H9 (cell line): ENCODE results near the gene MST1. TPM values are rescaled to one million over a fixed set of nuclear protein-coding genes. Genes with fewer than 3 reads are reported as not detected.

Experiments used
- DNase-seq: peaks from one replicate; pipeline ENCODE4 v3.0.0-alpha.2; 2017
- H2AFZ ChIP-seq: one replicate; pipeline ENCODE4 v1.6.1; 2013; ENCODE audit warnings: mild to moderate bottlenecking, low read length, control low read depth, moderate library complexity
- H2AK5ac ChIP-seq: 2 replicates; pipeline ENCODE4 v1.6.1; 2013; ENCODE audit warnings: low read length, control low read depth, mixed read lengths; ENCODE audit not compliant: insufficient read length
- H2BK120ac ChIP-seq: one replicate; pipeline ENCODE4 v1.6.1; 2013; ENCODE audit warnings: low read depth, mild to moderate bottlenecking, low read length, control low read depth, inconsistent platforms; ENCODE audit not compliant: poor library complexity, severe bottlenecking
- H2BK12ac ChIP-seq: 2 replicates; pipeline ENCODE4 v1.6.1; 2013; ENCODE audit warnings: low read length, control low read depth, mixed read lengths, low read depth; ENCODE audit not compliant: insufficient read length
- H2BK15ac ChIP-seq: 2 replicates; pipeline ENCODE4 v1.6.1; 2013; ENCODE audit warnings: low read depth, low read length, control low read depth
- H2BK20ac ChIP-seq: one replicate; pipeline ENCODE4 v1.6.1; 2013; ENCODE audit warnings: low read depth, mild to moderate bottlenecking, low read length, control low read depth, inconsistent platforms; ENCODE audit not compliant: poor library complexity, severe bottlenecking
- H2BK5ac ChIP-seq: 2 replicates; pipeline ENCODE4 v1.6.1; 2013; ENCODE audit warnings: low read length, control low read depth, mixed read lengths; ENCODE audit not compliant: insufficient read length
- H3K14ac ChIP-seq: 2 replicates; pipeline ENCODE4 v1.6.1; 2013; ENCODE audit warnings: low read length, control low read depth; ENCODE audit not compliant: insufficient read depth
- H3K18ac ChIP-seq: 2 replicates; pipeline ENCODE4 v1.6.1; 2013; ENCODE audit warnings: low read depth, mild to moderate bottlenecking, mixed read lengths, low read length, control low read depth; ENCODE audit not compliant: insufficient read length
- H3K23ac ChIP-seq: 2 replicates; pipeline ENCODE4 v1.6.1; 2013; ENCODE audit warnings: low read length, control low read depth, mixed read lengths, low read depth; ENCODE audit not compliant: insufficient read length
- H3K23me2 ChIP-seq: 2 replicates; pipeline ENCODE4 v1.6.1; 2013; ENCODE audit warnings: low read depth, mild to moderate bottlenecking, mixed read lengths, low read length, control low read depth; ENCODE audit not compliant: insufficient read length, poor library complexity, severe bottlenecking
- H3K27ac ChIP-seq: 2 replicates; pipeline ENCODE4 v1.5.1; 2013; ENCODE audit warnings: low read length, control low read depth, mixed read lengths, low read depth; ENCODE audit not compliant: insufficient read length
- H3K27me3 ChIP-seq: 2 replicates; pipeline ENCODE4 v1.6.1; 2013; ENCODE audit warnings: low read length, control low read depth, inconsistent platforms; ENCODE audit not compliant: insufficient read depth
- H3K4ac ChIP-seq: 2 replicates; pipeline ENCODE4 v1.6.1; 2013; ENCODE audit warnings: low read depth, mild to moderate bottlenecking, control low read depth, inconsistent platforms, low read length, moderate library complexity
- H3K4me1 ChIP-seq: 2 replicates; pipeline ENCODE4 v1.6.1; 2013; ENCODE audit warnings: low read length, control low read depth, inconsistent platforms; ENCODE audit not compliant: insufficient read depth
- H3K4me2 ChIP-seq: 2 replicates; pipeline ENCODE4 v1.6.1; 2013; ENCODE audit warnings: low read length, control low read depth, mixed read lengths; ENCODE audit not compliant: insufficient read length, insufficient read depth
- H3K56ac ChIP-seq: 2 replicates; pipeline ENCODE4 v1.6.1; 2013; ENCODE audit warnings: low read depth, mild to moderate bottlenecking, mixed read lengths, low read length, control low read depth; ENCODE audit not compliant: insufficient read length
- H3K79me1 ChIP-seq: 2 replicates; pipeline ENCODE4 v1.6.1; 2013; ENCODE audit warnings: low read depth, mild to moderate bottlenecking, moderate library complexity, low read length, control low read depth, inconsistent platforms; ENCODE audit not compliant: insufficient read depth, poor library complexity, severe bottlenecking
- H3K79me2 ChIP-seq: 2 replicates; pipeline ENCODE4 v1.6.1; 2013; ENCODE audit warnings: low read length, control low read depth, inconsistent platforms; ENCODE audit not compliant: insufficient read depth
- H3K9ac ChIP-seq: 2 replicates; pipeline ENCODE4 v1.6.1; 2013; ENCODE audit warnings: low read length, control low read depth, mixed read lengths; ENCODE audit not compliant: insufficient read length; ENCODE audit errors: extremely low read depth
- H3K9me3 ChIP-seq: one replicate; pipeline ENCODE4 v1.6.1; 2013; ENCODE audit warnings: low read depth, low read length, inconsistent platforms; ENCODE audit not compliant: control insufficient read depth
- H3T11ph ChIP-seq: one replicate; pipeline ENCODE4 v1.6.1; 2013; ENCODE audit warnings: mild to moderate bottlenecking, low read length, control low read depth, inconsistent platforms
- H4K20me1 ChIP-seq: one replicate; pipeline ENCODE4 v1.6.1; 2013; ENCODE audit not compliant: control insufficient read depth, insufficient read length, insufficient read depth
- H4K5ac ChIP-seq: 2 replicates; pipeline ENCODE4 v1.6.1; 2013; ENCODE audit warnings: low read depth, mild to moderate bottlenecking, mixed read lengths, low read length, control low read depth; ENCODE audit not compliant: insufficient read length
- H4K8ac ChIP-seq: replicated peaks from 2 replicates; pipeline ENCODE4 v1.6.1; 2013; ENCODE audit warnings: low read length, control low read depth, mixed read lengths, low read depth; ENCODE audit not compliant: insufficient read length
- H4K91ac ChIP-seq: 2 replicates; pipeline ENCODE4 v1.6.1; 2013; ENCODE audit warnings: low read depth, mild to moderate bottlenecking, moderate library complexity, mixed read lengths, low read length, control low read depth; ENCODE audit not compliant: insufficient read length
- H3K27ac Mint-ChIP-seq, 3 experiments: 2 replicates in 2 of 3; 3 replicates in 1 of 3; pipeline ENCODE4 v1.8.0; 2020 to 2021; ENCODE audit warnings: mixed read lengths in 3 of 3, mild to moderate bottlenecking in 1 of 3, moderate library complexity in 1 of 3
- H3K27me3 Mint-ChIP-seq: 2 replicates; pipeline ENCODE4 v1.8.0; 2021; ENCODE audit warnings: low read depth, mild to moderate bottlenecking, moderate library complexity, mixed read lengths
- H3K36me3 Mint-ChIP-seq, 3 experiments: 2 replicates in 2 of 3; 3 replicates in 1 of 3; pipeline ENCODE4 v1.8.0; 2020 to 2021; ENCODE audit warnings: low read depth in 3 of 3, mixed read lengths in 3 of 3; ENCODE audit not compliant: insufficient read depth in 1 of 3
- H3K4me1 Mint-ChIP-seq, 2 experiments: 2 replicates each; pipeline ENCODE4 v1.8.0; 2020; ENCODE audit warnings: mixed read lengths in 2 of 2
- H3K4me3 Mint-ChIP-seq, 2 experiments: 2 replicates in 1 of 2; 3 replicates in 1 of 2; pipeline ENCODE4 v1.8.0; 2020 to 2021; ENCODE audit warnings: mild to moderate bottlenecking in 2 of 2, mixed read lengths in 2 of 2, moderate library complexity in 1 of 2
- H3K9me3 Mint-ChIP-seq, 2 experiments: 2 replicates in 1 of 2; 3 replicates in 1 of 2; pipeline ENCODE4 v1.8.0; 2020; ENCODE audit warnings: mild to moderate bottlenecking in 2 of 2, mixed read lengths in 2 of 2, moderate library complexity in 1 of 2
- CTCF ChIP-seq: fragments of 200-600 bp; sonication (generic); conservative IDR thresholded peaks from 3 replicates; pipeline ENCODE4 v1.8.0; 2021; ENCODE audit warnings: antibody characterized with exemption, mild to moderate bottlenecking
- WGBS: extraction: QIAGEN DNeasy Blood & Tissue Kit; methylation state at CpG from one replicate; pipeline ENCODE4 v1.1.7; 2013; ENCODE audit warnings: missing lambda C conversion rate, low lambda C conversion rate, mixed read lengths; ENCODE audit not compliant: insufficient read length; ENCODE audit errors: extremely low coverage; 5-methylcytosine and 5-hydroxymethylcytosine counted together
- total RNA-seq: library from RNA; stranded (reverse); gene quantifications from 2 replicates; pipeline ENCODE4 v1.2.1, GENCODE V29; 2021

Gene MST1
- total RNA-seq, 1 experiment from 2014 or later = 8.9 TPM

GRCh38 chr3:49654176-49654825 lies 35.0 kb downstream of the MST1 start:
- no peaks in the 10 kb centered on the region for H3K4me1 ChIP-seq
- H3K4me2 ChIP-seq = no peak overlapping the region
- H3K36me3 Mint-ChIP-seq = no peaks in the 10 kb centered on the region; a peak in 1 of 7 replicates
- no peaks in the 10 kb centered on the region for H3K4me1 Mint-ChIP-seq
- H2BK120ac ChIP-seq = no peak overlapping the region
- H4K91ac ChIP-seq = no peak overlapping the region
- H3K14ac ChIP-seq = no peak overlapping the region
- peak overlapping the region in 1 of 3 experiments; percentile 68; a peak in 1 of 7 replicates for H3K27ac Mint-ChIP-seq
- H3K18ac ChIP-seq = no peak overlapping the region
- H2AK5ac ChIP-seq = no peak overlapping the region
- no peak overlapping the region for H3K27ac ChIP-seq
- no peak overlapping the region for H3T11ph ChIP-seq
- H3K23ac ChIP-seq = no peak overlapping the region
- H4K5ac ChIP-seq = no peak overlapping the region
- H3K27me3 ChIP-seq = no peaks in the 10 kb centered on the region
- no peak overlapping the region for H2AFZ ChIP-seq
- H3K4ac ChIP-seq = no peak overlapping the region
- H3K9me3 ChIP-seq = no peaks in the 10 kb centered on the region
- H4K8ac ChIP-seq = no peak overlapping the region
- no peak overlapping the region for H2BK5ac ChIP-seq
- no peaks in the 10 kb centered on the region for H3K79me1 ChIP-seq
- H3K9me3 Mint-ChIP-seq = no peaks in the 10 kb centered on the region
- no CpG with 5 or more reads among the region's 17 CpGs for WGBS
- H2BK12ac ChIP-seq = no peak overlapping the region
- TF ChIP-seq CTCF = no peak
- H3K79me2 ChIP-seq = no peaks in the 10 kb centered on the region
- H2BK20ac ChIP-seq = no peak overlapping the region
- no peak overlapping the region for H3K4me3 Mint-ChIP-seq
- H3K9ac ChIP-seq = no peak overlapping the region
- no peak for DNase-seq
- no peaks in the 10 kb centered on the region for H3K27me3 Mint-ChIP-seq
- H2BK15ac ChIP-seq = no peak overlapping the region
- H3K23me2 ChIP-seq = no peaks in the 10 kb centered on the region
- H3K56ac ChIP-seq = no peak overlapping the region
- H4K20me1 ChIP-seq = no peaks in the 10 kb centered on the region
